Measurements from ENCODE around the gene CDAN1.

Gene CDAN1

DNA sequence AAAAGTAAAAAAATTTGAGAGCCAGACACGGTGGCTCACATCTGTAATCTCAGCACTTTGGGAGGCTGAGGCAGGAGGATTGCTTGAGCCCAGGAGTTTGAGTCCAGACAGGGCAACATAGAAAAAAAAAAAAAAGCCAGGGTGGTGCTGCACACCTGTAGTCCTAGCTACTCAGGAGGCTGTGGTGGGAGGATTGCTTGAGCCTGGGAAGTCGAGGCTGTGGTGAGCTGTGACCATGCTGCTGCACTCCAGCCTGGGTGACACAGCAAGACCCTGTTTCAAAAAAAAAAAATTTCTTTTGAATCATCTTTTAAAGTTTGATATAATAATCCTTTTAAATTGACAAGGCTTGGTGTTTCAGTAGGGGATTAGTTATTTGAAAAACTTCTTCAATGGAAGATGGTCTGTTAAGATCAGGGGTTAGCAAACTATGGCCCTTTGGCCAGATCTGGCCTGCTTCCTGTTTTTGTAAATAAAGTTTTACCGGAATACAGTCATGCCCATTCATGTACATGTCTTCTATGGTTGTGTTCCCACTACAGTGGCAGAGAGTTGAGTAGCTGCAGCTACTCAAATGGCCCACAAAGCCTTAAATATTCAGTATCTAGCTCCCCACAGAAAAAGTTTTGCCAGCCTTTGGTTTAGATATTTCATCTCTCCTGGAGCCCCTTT lies 28.9 kb downstream of the CDAN1 start:
- no peak for ATAC-seq
- no peak for TF ChIP-seq GLIS3 (CRISPR knock-in tag; IDR thresholded peaks at IDR 0.05)
- TF ChIP-seq TOX (CRISPR knock-in tag; IDR thresholded peaks at IDR 0.05; ENCODE audit: borderline replicate concordance): no peak
- no peak for TF ChIP-seq ZFP30 (CRISPR knock-in tag; IDR thresholded peaks at IDR 0.05)
- TF ChIP-seq, protein P1, sequence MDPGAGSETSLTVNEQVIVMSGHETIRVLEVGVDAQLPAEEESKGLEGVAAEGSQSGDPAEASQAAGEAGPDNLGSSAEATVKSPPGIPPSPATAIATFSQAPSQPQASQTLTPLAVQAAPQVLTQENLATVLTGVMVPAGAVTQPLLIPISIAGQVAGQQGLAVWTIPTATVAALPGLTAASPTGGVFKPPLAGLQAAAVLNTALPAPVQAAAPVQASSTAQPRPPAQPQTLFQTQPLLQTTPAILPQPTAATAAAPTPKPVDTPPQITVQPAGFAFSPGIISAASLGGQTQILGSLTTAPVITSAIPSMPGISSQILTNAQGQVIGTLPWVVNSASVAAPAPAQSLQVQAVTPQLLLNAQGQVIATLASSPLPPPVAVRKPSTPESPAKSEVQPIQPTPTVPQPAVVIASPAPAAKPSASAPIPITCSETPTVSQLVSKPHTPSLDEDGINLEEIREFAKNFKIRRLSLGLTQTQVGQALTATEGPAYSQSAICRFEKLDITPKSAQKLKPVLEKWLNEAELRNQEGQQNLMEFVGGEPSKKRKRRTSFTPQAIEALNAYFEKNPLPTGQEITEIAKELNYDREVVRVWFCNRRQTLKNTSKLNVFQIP (CRISPR knock-in tag; IDR thresholded peaks at IDR 0.05; ENCODE audit: borderline replicate concordance, low read depth): no peak
- TF ChIP-seq ARNTL (CRISPR knock-in tag; IDR thresholded peaks at IDR 0.05; ENCODE audit: borderline replicate concordance, low read depth): no peak
- TF ChIP-seq ESRRG (CRISPR knock-in tag; IDR thresholded peaks at IDR 0.05): no peak
- TF ChIP-seq SNAI2 (CRISPR knock-in tag; IDR thresholded peaks at IDR 0.05): no peak
- TF ChIP-seq ZNF70 (CRISPR knock-in tag; IDR thresholded peaks at IDR 0.05): no peak
- TF ChIP-seq CSDC2 (CRISPR knock-in tag; IDR thresholded peaks at IDR 0.05): no peak
- no peak for TF ChIP-seq RARB (CRISPR knock-in tag; IDR thresholded peaks at IDR 0.05)
- TF ChIP-seq, protein P2, sequence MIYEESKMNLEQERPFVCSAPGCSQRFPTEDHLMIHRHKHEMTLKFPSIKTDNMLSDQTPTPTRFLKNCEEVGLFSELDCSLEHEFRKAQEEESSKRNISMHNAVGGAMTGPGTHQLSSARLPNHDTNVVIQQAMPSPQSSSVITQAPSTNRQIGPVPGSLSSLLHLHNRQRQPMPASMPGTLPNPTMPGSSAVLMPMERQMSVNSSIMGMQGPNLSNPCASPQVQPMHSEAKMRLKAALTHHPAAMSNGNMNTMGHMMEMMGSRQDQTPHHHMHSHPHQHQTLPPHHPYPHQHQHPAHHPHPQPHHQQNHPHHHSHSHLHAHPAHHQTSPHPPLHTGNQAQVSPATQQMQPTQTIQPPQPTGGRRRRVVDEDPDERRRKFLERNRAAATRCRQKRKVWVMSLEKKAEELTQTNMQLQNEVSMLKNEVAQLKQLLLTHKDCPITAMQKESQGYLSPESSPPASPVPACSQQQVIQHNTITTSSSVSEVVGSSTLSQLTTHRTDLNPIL (CRISPR knock-in tag; IDR thresholded peaks at IDR 0.05; ENCODE audit: low read depth): no peak
- TF ChIP-seq, protein P3, sequence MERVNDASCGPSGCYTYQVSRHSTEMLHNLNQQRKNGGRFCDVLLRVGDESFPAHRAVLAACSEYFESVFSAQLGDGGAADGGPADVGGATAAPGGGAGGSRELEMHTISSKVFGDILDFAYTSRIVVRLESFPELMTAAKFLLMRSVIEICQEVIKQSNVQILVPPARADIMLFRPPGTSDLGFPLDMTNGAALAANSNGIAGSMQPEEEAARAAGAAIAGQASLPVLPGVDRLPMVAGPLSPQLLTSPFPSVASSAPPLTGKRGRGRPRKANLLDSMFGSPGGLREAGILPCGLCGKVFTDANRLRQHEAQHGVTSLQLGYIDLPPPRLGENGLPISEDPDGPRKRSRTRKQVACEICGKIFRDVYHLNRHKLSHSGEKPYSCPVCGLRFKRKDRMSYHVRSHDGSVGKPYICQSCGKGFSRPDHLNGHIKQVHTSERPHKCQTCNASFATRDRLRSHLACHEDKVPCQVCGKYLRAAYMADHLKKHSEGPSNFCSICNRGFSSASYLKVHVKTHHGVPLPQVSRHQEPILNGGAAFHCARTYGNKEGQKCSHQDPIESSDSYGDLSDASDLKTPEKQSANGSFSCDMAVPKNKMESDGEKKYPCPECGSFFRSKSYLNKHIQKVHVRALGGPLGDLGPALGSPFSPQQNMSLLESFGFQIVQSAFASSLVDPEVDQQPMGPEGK (CRISPR knock-in tag; IDR thresholded peaks at IDR 0.05; ENCODE audit: borderline replicate concordance): no peak
- TF ChIP-seq ZC3H10 (CRISPR knock-in tag; IDR thresholded peaks at IDR 0.05): no peak
- TF ChIP-seq ZNF565 (CRISPR knock-in tag; conservative IDR thresholded peaks at IDR 0.05; ENCODE audit: low read depth): no peak
- no peak for TF ChIP-seq ZNF8 (CRISPR knock-in tag; IDR thresholded peaks at IDR 0.05)
- no peak for TF ChIP-seq ISL1 (CRISPR knock-in tag; IDR thresholded peaks at IDR 0.05)
- TF ChIP-seq ZFP3 (CRISPR knock-in tag; IDR thresholded peaks at IDR 0.05): no peak
- no peak for TF ChIP-seq TCF4 (CRISPR knock-in tag; IDR thresholded peaks at IDR 0.05; ENCODE audit: borderline replicate concordance)
- TF ChIP-seq, protein P4, sequence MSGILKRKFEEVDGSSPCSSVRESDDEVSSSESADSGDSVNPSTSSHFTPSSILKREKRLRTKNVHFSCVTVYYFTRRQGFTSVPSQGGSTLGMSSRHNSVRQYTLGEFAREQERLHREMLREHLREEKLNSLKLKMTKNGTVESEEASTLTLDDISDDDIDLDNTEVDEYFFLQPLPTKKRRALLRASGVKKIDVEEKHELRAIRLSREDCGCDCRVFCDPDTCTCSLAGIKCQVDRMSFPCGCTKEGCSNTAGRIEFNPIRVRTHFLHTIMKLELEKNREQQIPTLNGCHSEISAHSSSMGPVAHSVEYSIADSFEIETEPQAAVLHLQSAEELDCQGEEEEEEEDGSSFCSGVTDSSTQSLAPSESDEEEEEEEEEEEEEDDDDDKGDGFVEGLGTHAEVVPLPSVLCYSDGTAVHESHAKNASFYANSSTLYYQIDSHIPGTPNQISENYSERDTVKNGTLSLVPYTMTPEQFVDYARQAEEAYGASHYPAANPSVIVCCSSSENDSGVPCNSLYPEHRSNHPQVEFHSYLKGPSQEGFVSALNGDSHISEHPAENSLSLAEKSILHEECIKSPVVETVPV (CRISPR knock-in tag; IDR thresholded peaks at IDR 0.05): no peak
- TF ChIP-seq, protein P5, sequence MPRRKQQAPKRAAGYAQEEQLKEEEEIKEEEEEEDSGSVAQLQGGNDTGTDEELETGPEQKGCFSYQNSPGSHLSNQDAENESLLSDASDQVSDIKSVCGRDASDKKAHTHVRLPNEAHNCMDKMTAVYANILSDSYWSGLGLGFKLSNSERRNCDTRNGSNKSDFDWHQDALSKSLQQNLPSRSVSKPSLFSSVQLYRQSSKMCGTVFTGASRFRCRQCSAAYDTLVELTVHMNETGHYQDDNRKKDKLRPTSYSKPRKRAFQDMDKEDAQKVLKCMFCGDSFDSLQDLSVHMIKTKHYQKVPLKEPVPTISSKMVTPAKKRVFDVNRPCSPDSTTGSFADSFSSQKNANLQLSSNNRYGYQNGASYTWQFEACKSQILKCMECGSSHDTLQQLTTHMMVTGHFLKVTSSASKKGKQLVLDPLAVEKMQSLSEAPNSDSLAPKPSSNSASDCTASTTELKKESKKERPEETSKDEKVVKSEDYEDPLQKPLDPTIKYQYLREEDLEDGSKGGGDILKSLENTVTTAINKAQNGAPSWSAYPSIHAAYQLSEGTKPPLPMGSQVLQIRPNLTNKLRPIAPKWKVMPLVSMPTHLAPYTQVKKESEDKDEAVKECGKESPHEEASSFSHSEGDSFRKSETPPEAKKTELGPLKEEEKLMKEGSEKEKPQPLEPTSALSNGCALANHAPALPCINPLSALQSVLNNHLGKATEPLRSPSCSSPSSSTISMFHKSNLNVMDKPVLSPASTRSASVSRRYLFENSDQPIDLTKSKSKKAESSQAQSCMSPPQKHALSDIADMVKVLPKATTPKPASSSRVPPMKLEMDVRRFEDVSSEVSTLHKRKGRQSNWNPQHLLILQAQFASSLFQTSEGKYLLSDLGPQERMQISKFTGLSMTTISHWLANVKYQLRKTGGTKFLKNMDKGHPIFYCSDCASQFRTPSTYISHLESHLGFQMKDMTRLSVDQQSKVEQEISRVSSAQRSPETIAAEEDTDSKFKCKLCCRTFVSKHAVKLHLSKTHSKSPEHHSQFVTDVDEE (CRISPR knock-in tag; IDR thresholded peaks at IDR 0.05): no peak

DNA sequence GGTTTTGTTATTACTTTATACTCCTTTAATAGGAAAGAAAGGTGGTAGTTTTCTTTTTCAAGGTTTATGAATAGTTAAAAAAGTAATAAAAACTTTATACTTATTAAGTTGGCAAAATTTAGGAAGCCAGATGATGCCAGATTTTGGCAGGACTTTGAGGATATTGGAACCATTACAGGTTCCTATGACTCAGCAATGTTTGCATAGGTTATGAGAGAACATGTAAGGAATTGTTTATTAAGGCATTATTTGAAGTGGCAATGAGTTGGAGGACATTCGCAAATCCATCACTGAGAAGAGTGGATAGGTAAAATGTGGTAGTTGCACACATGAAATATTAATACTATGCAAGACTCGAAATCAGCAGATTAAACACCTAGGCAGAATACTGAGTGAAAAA lies 29.9 kb downstream of the CDAN1 start:
- ATAC-seq: no peak
- TF ChIP-seq ESRRG (CRISPR knock-in tag; IDR thresholded peaks at IDR 0.05): no peak
- no peak for TF ChIP-seq ARNTL (CRISPR knock-in tag; IDR thresholded peaks at IDR 0.05; ENCODE audit: borderline replicate concordance, low read depth)
- TF ChIP-seq, protein P3 (CRISPR knock-in tag; IDR thresholded peaks at IDR 0.05; ENCODE audit: borderline replicate concordance): no peak
- TF ChIP-seq, protein P1 (CRISPR knock-in tag; IDR thresholded peaks at IDR 0.05; ENCODE audit: borderline replicate concordance, low read depth): no peak
- no peak for TF ChIP-seq CSDC2 (CRISPR knock-in tag; IDR thresholded peaks at IDR 0.05)
- no peak for TF ChIP-seq ZFP30 (CRISPR knock-in tag; IDR thresholded peaks at IDR 0.05)
- TF ChIP-seq GLIS3 (CRISPR knock-in tag; IDR thresholded peaks at IDR 0.05): no peak
- no peak for TF ChIP-seq ZC3H10 (CRISPR knock-in tag; IDR thresholded peaks at IDR 0.05)
- no peak for TF ChIP-seq PPARA (CRISPR knock-in tag; IDR thresholded peaks at IDR 0.05; ENCODE audit: borderline replicate concordance)
- TF ChIP-seq ISL1 (CRISPR knock-in tag; IDR thresholded peaks at IDR 0.05): no peak
- TF ChIP-seq TCF4 (CRISPR knock-in tag; IDR thresholded peaks at IDR 0.05; ENCODE audit: borderline replicate concordance): no peak
- no peak for TF ChIP-seq ZNF8 (CRISPR knock-in tag; IDR thresholded peaks at IDR 0.05)
- TF ChIP-seq SNAI2 (CRISPR knock-in tag; IDR thresholded peaks at IDR 0.05): no peak
- no peak for TF ChIP-seq TOX (CRISPR knock-in tag; IDR thresholded peaks at IDR 0.05; ENCODE audit: borderline replicate concordance)
- TF ChIP-seq, protein P4 (CRISPR knock-in tag; IDR thresholded peaks at IDR 0.05): no peak
